HG02610 (cell line): ENCODE data around the gene LHFPL2.
"Not testable (repeated sequence)": the region's sequence is repeated elsewhere in the genome, so short reads cannot be mapped to it uniquely, and the experiment has no call there.

Source experiments
- ATAC-seq: cut with Tn5 transposase; IDR thresholded peaks from one replicate; pipeline ENCODE4 v1.9.1; 2021; ENCODE audit warnings: mild to moderate bottlenecking, moderate library complexity; ENCODE audit not compliant: unreplicated experiment

LHFPL2 gene

GRCh38 chr5:78624011-78624541 lies 24.5 kb downstream of the LHFPL2 start:
- ATAC-seq: no peak

- ATAC-seq: no peak
These were observed 26.1 kb downstream of the LHFPL2 start for GRCh38 chr5:78622302-78622971.

GRCh38 chr5:78621291-78621738 lies 27.3 kb downstream of the LHFPL2 start:
- no peak for ATAC-seq

GRCh38 chr5:78620119-78620518 lies 28.5 kb downstream of the LHFPL2 start:
- not testable (repeated sequence) for ATAC-seq

GRCh38 chr5:78618303-78618702 lies 30.3 kb downstream of the LHFPL2 start:
- ATAC-seq: no peak

GRCh38 chr5:78615697-78616096 lies 32.9 kb downstream of the LHFPL2 start:
- ATAC-seq: no peak

- no peak for ATAC-seq
These were observed 33.8 kb downstream of the LHFPL2 start for GRCh38 chr5:78614816-78615215.

GRCh38 chr5:78613756-78614155 lies 34.8 kb downstream of the LHFPL2 start:
- ATAC-seq: no peak

- ATAC-seq: no peak
These were observed 35.4 kb downstream of the LHFPL2 start for GRCh38 chr5:78613151-78613533.

- no peak for ATAC-seq
These were observed 36.1 kb downstream of the LHFPL2 start for GRCh38 chr5:78612227-78613150.

- no peak for ATAC-seq
These were observed 37.4 kb downstream of the LHFPL2 start for GRCh38 chr5:78611126-78611605.

GRCh38 chr5:78610636-78611035 lies 37.9 kb downstream of the LHFPL2 start:
- ATAC-seq: no peak

- no peak for ATAC-seq
These were observed 38.4 kb downstream of the LHFPL2 start for GRCh38 chr5:78610163-78610583.

GRCh38 chr5:78607864-78608263 lies 40.7 kb downstream of the LHFPL2 start:
- no peak for ATAC-seq

GRCh38 chr5:78606241-78606640 lies 42.3 kb downstream of the LHFPL2 start:
- no peak for ATAC-seq

GRCh38 chr5:78605611-78606010 lies 43.0 kb downstream of the LHFPL2 start:
- no peak for ATAC-seq

GRCh38 chr5:78604689-78605285 lies 43.8 kb downstream of the LHFPL2 start:
- no peak for ATAC-seq

- no peak for ATAC-seq
These were observed 44.9 kb downstream of the LHFPL2 start for GRCh38 chr5:78603636-78604175.

GRCh38 chr5:78602400-78602799 lies 46.2 kb downstream of the LHFPL2 start:
- no peak for ATAC-seq

GRCh38 chr5:78601559-78602314 lies 46.8 kb downstream of the LHFPL2 start:
- no peak for ATAC-seq
